NCI-H446 treated with DMSO at 0.1 percent for 48 hours (cell line): ENCODE data around the gene TRIM62.
"Not testable (repeated sequence)": the region's sequence is repeated elsewhere in the genome, so short reads cannot be mapped to it uniquely, and the experiment has no call there.

Experiments used
- DNase-seq: peaks from one replicate; lab custom pipeline; 2025; lab: John Stamatoyannopoulos, UW

TRIM62 gene

GRCh38 chr1:33158366-33158765 is 23.5 kb downstream of the TRIM62 start:
- DNase-seq, result no peak

- DNase-seq, result no peak
These were observed 24.7 kb downstream of the TRIM62 start for GRCh38 chr1:33157131-33157530.

- no peak for DNase-seq
These were observed 25.8 kb downstream of the TRIM62 start for GRCh38 chr1:33155877-33156538.

GRCh38 chr1:33153650-33154049 is 28.2 kb downstream of the TRIM62 start:
- no peak for DNase-seq

- peak; percentile 97 for DNase-seq
These were observed 29.0 kb downstream of the TRIM62 start for GRCh38 chr1:33152685-33153432.

- DNase-seq, result no peak
These were observed 30.7 kb downstream of the TRIM62 start for GRCh38 chr1:33151116-33151515.

GRCh38 chr1:33150522-33150921 is 31.3 kb downstream of the TRIM62 start:
- DNase-seq, result no peak

GRCh38 chr1:33149453-33150190 is 32.2 kb downstream of the TRIM62 start:
- DNase-seq, result no peak

- no peak for DNase-seq
These were observed 33.2 kb downstream of the TRIM62 start for GRCh38 chr1:33148615-33149014.

GRCh38 chr1:33147997-33148314 is 33.9 kb downstream of the TRIM62 start:
- no peak for DNase-seq

- no peak for DNase-seq
These were observed 34.4 kb downstream of the TRIM62 start for GRCh38 chr1:33147275-33147996.

GRCh38 chr1:33146003-33146402 is 35.8 kb downstream of the TRIM62 start:
- DNase-seq, result peak; percentile 34

GRCh38 chr1:33143698-33144097 is 38.1 kb downstream of the TRIM62 start:
- no peak for DNase-seq

GRCh38 chr1:33143176-33143575 is 38.7 kb downstream of the TRIM62 start:
- DNase-seq, result no peak

GRCh38 chr1:33142483-33143064 is 39.3 kb downstream of the TRIM62 start:
- no peak for DNase-seq

- no peak for DNase-seq
These were observed 40.1 kb downstream of the TRIM62 start for GRCh38 chr1:33141781-33142180.

- DNase-seq, result no peak
These were observed 40.6 kb downstream of the TRIM62 start for GRCh38 chr1:33141216-33141615.

GRCh38 chr1:33140153-33141149 is 41.4 kb downstream of the TRIM62 start:
- DNase-seq, result no peak

- DNase-seq, result no peak
These were observed 44.0 kb downstream of the TRIM62 start for GRCh38 chr1:33137800-33138199.

GRCh38 chr1:33136041-33136440 is 45.8 kb downstream of the TRIM62 start:
- not testable (repeated sequence) for DNase-seq
